Chondrocyte (in vitro differentiated cells): ENCODE results near the gene CCDC93. TPM values are rescaled to one million over a fixed set of nuclear protein-coding genes. Genes with fewer than 3 reads are reported as not detected.

Source experiments
- DNase-seq: peaks from one replicate; pipeline ENCODE4 v3.0.0; 2021; ENCODE audit warnings: mixed read lengths, low spot score
- H3K27ac Mint-ChIP-seq: one replicate; pipeline ENCODE4 v1.8.0; 2021; ENCODE audit warnings: mild to moderate bottlenecking, moderate library complexity, mixed read lengths; ENCODE audit not compliant: unreplicated experiment
- H3K27me3 Mint-ChIP-seq: 2 replicates; pipeline ENCODE4 v1.8.0; 2021; ENCODE audit warnings: low read depth, mixed read lengths
- H3K36me3 Mint-ChIP-seq: 2 replicates; pipeline ENCODE4 v1.8.0; 2021; ENCODE audit warnings: low read depth, mixed read lengths
- H3K4me1 Mint-ChIP-seq: 2 replicates; pipeline ENCODE4 v1.8.0; 2021; ENCODE audit warnings: low read depth, mild to moderate bottlenecking, mixed read lengths
- H3K4me3 Mint-ChIP-seq: one replicate; pipeline ENCODE4 v1.8.0; 2021; ENCODE audit warnings: mild to moderate bottlenecking, moderate library complexity, mixed read lengths; ENCODE audit not compliant: unreplicated experiment
- H3K9me3 Mint-ChIP-seq: 2 replicates; pipeline ENCODE4 v1.8.0; 2021; ENCODE audit warnings: low read depth, mixed read lengths
- CTCF ChIP-seq: fragments of 200-600 bp; sonication (generic); IDR thresholded peaks from 2 replicates; pipeline ENCODE4 v1.5.0; 2021; ENCODE audit warnings: antibody characterized with exemption, mild to moderate bottlenecking, moderate library complexity
- total RNA-seq: library from RNA; stranded (reverse); gene quantifications from 3 replicates; pipeline ENCODE4 v1.2.1, GENCODE V29; 2021

The CCDC93 gene
- total RNA-seq, 1 donor from 2014 or later: 22.8 TPM

- no peak for DNase-seq
- no peak for TF ChIP-seq CTCF
- Mint-ChIP-seq H3K4me1 (peaks cover 12% of the 10 kb centered on the region), H3K27me3 (no peaks in the 10 kb centered on the region), H3K36me3 (peaks cover 12% of the 10 kb centered on the region), H3K9me3 (no peaks in the 10 kb centered on the region), H3K4me3 (no peak overlapping the region), H3K27ac (no peak overlapping the region)
Measured at GRCh38 chr2:118006861-118007260, 7.0 kb downstream of the CCDC93 start.

- DNase-seq: no peak
- TF ChIP-seq CTCF: no peak
- Mint-ChIP-seq H3K27ac (no peak overlapping the region), H3K4me3 (no peak overlapping the region), H3K27me3 (no peaks in the 10 kb centered on the region), H3K36me3 (peaks cover 12% of the 10 kb centered on the region), H3K9me3 (no peaks in the 10 kb centered on the region), H3K4me1 (peaks cover 6% of the 10 kb centered on the region)
Measured at GRCh38 chr2:118006326-118006725, 7.5 kb downstream of the CCDC93 start.

- H3K36me3 Mint-ChIP-seq: peaks cover 24% of the 10 kb centered on the region
- H3K27me3 Mint-ChIP-seq: no peaks in the 10 kb centered on the region
- no peak for DNase-seq
- H3K9me3 Mint-ChIP-seq: no peaks in the 10 kb centered on the region
- no peak overlapping the region for H3K4me3 Mint-ChIP-seq
- peak; percentile 93 for TF ChIP-seq CTCF
- no peak overlapping the region for H3K27ac Mint-ChIP-seq
- peaks cover 7% of the 10 kb centered on the region for H3K4me1 Mint-ChIP-seq
Measured at GRCh38 chr2:118003396-118003824, 10.5 kb downstream of the CCDC93 start.

GRCh38 chr2:118000041-118000440 is 13.8 kb downstream of the CCDC93 start:
- H3K4me1 Mint-ChIP-seq: peaks cover 7% of the 10 kb centered on the region
- no peak overlapping the region for H3K4me3 Mint-ChIP-seq
- H3K27me3 Mint-ChIP-seq: no peaks in the 10 kb centered on the region
- DNase-seq: no peak
- H3K27ac Mint-ChIP-seq: peak overlapping the region; percentile 18
- no peak for TF ChIP-seq CTCF
- H3K9me3 Mint-ChIP-seq: no peaks in the 10 kb centered on the region
- H3K36me3 Mint-ChIP-seq: peaks cover 21% of the 10 kb centered on the region

GRCh38 chr2:117997872-117998454 is 15.9 kb downstream of the CCDC93 start:
- DNase-seq: no peak
- no peaks in the 10 kb centered on the region for H3K27me3 Mint-ChIP-seq
- no peaks in the 10 kb centered on the region for H3K9me3 Mint-ChIP-seq
- no peak overlapping the region for H3K27ac Mint-ChIP-seq
- peaks cover 29% of the 10 kb centered on the region for H3K36me3 Mint-ChIP-seq
- no peak for TF ChIP-seq CTCF
- peaks cover 3% of the 10 kb centered on the region for H3K4me1 Mint-ChIP-seq
- H3K4me3 Mint-ChIP-seq: no peak overlapping the region
